ENCODE measurements around the gene SNX30.

GRCh38 chr9:112894041-112894440, 143.5 kb downstream of the SNX30 start:
- TF ChIP-seq CTCF (IDR thresholded peaks at IDR 0.05) (no peak), REST (IDR thresholded peaks at IDR 0.05; ENCODE audit: insufficient read depth in 1 of 2, low read depth in 2 of 2, low read length in 1 of 2) (no peak), POLR2AphosphoS5 (IDR thresholded peaks at IDR 0.05; ENCODE audit: low read depth, low read length) (no peak)

Data from Panc1 (cell line).